Measurements from ENCODE around the gene POT1. TPM values are rescaled to one million over a fixed set of nuclear protein-coding genes. Genes with fewer than 3 reads are reported as not detected.

Gene POT1
- total and polyA plus RNA-seq, 2 of the 13 experiments (the other 11 are each of a cell fraction or from before 2014, with no cell fraction given), result 21.7 to 23.4 TPM

GRCh38 chr7:124938128-124938527, 8.5 kb upstream of the POT1 start:
- no peak for DNase-seq (ENCODE audit: low spot score)
- H3K4me2 ChIP-seq (ENCODE audit: low read depth, low read length), result no peak overlapping the region
- WGBS (ENCODE audit: low lambda C conversion rate), result 48% methylated on average over 2 of the region's 2 CpGs
- H2AFZ ChIP-seq (ENCODE audit: low read length), result no peak overlapping the region
- H3K27ac ChIP-seq (ENCODE audit: extremely low read length, insufficient read depth, low read length), result no peak overlapping the region
- no peaks in the 10 kb centered on the region for H4K20me1 ChIP-seq (ENCODE audit: insufficient read depth, low read length)
- no peak for FAIRE-seq
- CTCF ChIA-PET (ENCODE audit: low intra/inter-chr PET ratio, low total read pairs), result no interaction called here
- no peaks in the 10 kb centered on the region for H3K79me2 ChIP-seq (ENCODE audit: insufficient read depth, low read length)
- no peaks in the 10 kb centered on the region for H3K9me3 ChIP-seq (ENCODE audit: low read length)
- BruUV-seq (replicated peaks), result no TSS peak
- H3K36me3 ChIP-seq (replicated peaks in 1 of 2; ENCODE audit: control insufficient read depth in 1 of 2, insufficient read depth in 2 of 2, low read length in 2 of 2), result no peaks in the 10 kb centered on the region
- ATAC-seq, result no peak
- intact Hi-C loops (cut with micrococcal nuclease; ENCODE audit: unreplicated experiment), result no loop called here
- H3K4me3 ChIP-seq (replicated peaks in 1 of 3; ENCODE audit: insufficient read depth in 1 of 3, low read depth in 2 of 3, low read length in 3 of 3), result no peak overlapping the region
- H3K4me1 ChIP-seq (ENCODE audit: insufficient read depth, low read length), result no peaks in the 10 kb centered on the region
- POLR2A ChIA-PET, result no interaction called here
- in situ Hi-C loops (cut with HindIII; ENCODE audit: extremely low pct_ligation_motif_present, low pct_unique_long_range_greater_than_20kb), result no loop called here
- H3K27me3 ChIP-seq (ENCODE audit: control insufficient read depth in 1 of 2, insufficient read depth in 2 of 2, low read length in 2 of 2), result no peaks in the 10 kb centered on the region
- no peak overlapping the region for H3K9ac ChIP-seq (ENCODE audit: insufficient read depth, low read depth, low read length)
- TF ChIP-seq FOXK2 (IDR thresholded peaks at IDR 0.05) (no peak), KDM2A (CRISPR knock-in tag; IDR thresholded peaks at IDR 0.05; ENCODE audit: borderline replicate concordance, low read depth) (no peak), ZNF296 (CRISPR knock-in tag; conservative IDR thresholded peaks at IDR 0.05) (no peak), MYNN (CRISPR knock-in tag; IDR thresholded peaks at IDR 0.05; ENCODE audit: low read depth) (no peak), ZNF644 (CRISPR knock-in tag; IDR thresholded peaks at IDR 0.05; ENCODE audit: low read depth) (no peak), TBX2 (CRISPR knock-in tag; IDR thresholded peaks at IDR 0.05; ENCODE audit: borderline replicate concordance) (no peak), ZNF143 (CRISPR knock-in tag; IDR thresholded peaks at IDR 0.05) (no peak), TIGD3 (CRISPR knock-in tag; IDR thresholded peaks at IDR 0.05; ENCODE audit: borderline replicate concordance) (no peak), SIX4 (CRISPR knock-in tag; IDR thresholded peaks at IDR 0.05) (no peak), RFX1 (IDR thresholded peaks at IDR 0.05) (no peak), GPN1 (CRISPR knock-in tag; IDR thresholded peaks at IDR 0.05; ENCODE audit: borderline replicate concordance) (no peak), ZNF10 (CRISPR knock-in tag; IDR thresholded peaks at IDR 0.05; ENCODE audit: borderline replicate concordance, low read depth) (no peak), ZNF704 (CRISPR knock-in tag; IDR thresholded peaks at IDR 0.05; ENCODE audit: borderline replicate concordance) (no peak), HNF1A (IDR thresholded peaks at IDR 0.05; ENCODE audit: low read depth) (no peak), HNF1A (CRISPR knock-in tag; IDR thresholded peaks at IDR 0.05; ENCODE audit: borderline replicate concordance) (no peak)
- TF ChIP-seq, protein P1, sequence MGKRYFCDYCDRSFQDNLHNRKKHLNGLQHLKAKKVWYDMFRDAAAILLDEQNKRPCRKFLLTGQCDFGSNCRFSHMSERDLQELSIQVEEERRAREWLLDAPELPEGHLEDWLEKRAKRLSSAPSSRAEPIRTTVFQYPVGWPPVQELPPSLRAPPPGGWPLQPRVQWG (CRISPR knock-in tag; IDR thresholded peaks at IDR 0.05; ENCODE audit: borderline replicate concordance, low read depth), result no peak

Data from HepG2 (cell line).